GM12875 (cell line): Measurements from ENCODE around the gene OR10A5.
"Not testable (repeated sequence)": the region's sequence is repeated elsewhere in the genome, so short reads cannot be mapped to it uniquely, and the experiment has no call there.

Experiments
- H3K4me3 ChIP-seq: one replicate; pipeline ENCODE4 v1.5.1; 2011; ENCODE audit warnings: low read depth, low read length, control low read depth
- TF ChIP-seq, protein P1 (sequence below): IDR thresholded peaks from 2 replicates; pipeline ENCODE4 v1.5.1; 2011; ENCODE audit warnings: low read depth, mild to moderate bottlenecking, control low read depth, inconsistent platforms, low read length, moderate library complexity, borderline replicate concordance; ENCODE audit not compliant: insufficient read depth

OR10A5 gene

DNA sequence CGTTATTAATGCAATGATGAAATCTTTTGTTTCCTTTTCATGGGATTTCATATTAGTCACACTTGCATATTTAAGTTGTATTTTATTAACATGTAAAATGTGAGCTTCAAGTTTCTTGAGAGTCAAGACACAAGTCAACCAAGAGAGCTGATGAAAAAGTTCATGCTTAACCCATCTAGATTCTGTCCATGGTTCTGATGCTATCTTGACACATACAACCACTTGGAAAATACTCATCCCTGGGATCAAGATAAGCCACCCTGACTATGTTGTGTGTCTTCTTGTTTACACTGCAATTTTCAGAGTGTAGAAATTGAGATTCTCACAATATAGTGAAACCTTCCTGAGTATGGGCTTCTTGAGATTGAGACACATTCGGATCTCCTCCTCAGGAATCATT, 30.3 kb downstream of the OR10A5 start:
- TF ChIP-seq, protein P1, sequence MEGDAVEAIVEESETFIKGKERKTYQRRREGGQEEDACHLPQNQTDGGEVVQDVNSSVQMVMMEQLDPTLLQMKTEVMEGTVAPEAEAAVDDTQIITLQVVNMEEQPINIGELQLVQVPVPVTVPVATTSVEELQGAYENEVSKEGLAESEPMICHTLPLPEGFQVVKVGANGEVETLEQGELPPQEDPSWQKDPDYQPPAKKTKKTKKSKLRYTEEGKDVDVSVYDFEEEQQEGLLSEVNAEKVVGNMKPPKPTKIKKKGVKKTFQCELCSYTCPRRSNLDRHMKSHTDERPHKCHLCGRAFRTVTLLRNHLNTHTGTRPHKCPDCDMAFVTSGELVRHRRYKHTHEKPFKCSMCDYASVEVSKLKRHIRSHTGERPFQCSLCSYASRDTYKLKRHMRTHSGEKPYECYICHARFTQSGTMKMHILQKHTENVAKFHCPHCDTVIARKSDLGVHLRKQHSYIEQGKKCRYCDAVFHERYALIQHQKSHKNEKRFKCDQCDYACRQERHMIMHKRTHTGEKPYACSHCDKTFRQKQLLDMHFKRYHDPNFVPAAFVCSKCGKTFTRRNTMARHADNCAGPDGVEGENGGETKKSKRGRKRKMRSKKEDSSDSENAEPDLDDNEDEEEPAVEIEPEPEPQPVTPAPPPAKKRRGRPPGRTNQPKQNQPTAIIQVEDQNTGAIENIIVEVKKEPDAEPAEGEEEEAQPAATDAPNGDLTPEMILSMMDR, result no peak

GRCh38 chr11:6876325-6876724, 30.8 kb downstream of the OR10A5 start, which contains the start of gene OR10A4:
Gene OR10A4 (plus strand): TSS chr11:6876625. CDS start chr11:6876648, 23 bp downstream.
- TF ChIP-seq, protein P1, result no peak
- H3K4me3 ChIP-seq, result no peak within 1 kb of the TSS

More for the DNA sequence above, 30.3 kb downstream of the OR10A5 start:
- no peak overlapping the region for H3K4me3 ChIP-seq

DNA sequence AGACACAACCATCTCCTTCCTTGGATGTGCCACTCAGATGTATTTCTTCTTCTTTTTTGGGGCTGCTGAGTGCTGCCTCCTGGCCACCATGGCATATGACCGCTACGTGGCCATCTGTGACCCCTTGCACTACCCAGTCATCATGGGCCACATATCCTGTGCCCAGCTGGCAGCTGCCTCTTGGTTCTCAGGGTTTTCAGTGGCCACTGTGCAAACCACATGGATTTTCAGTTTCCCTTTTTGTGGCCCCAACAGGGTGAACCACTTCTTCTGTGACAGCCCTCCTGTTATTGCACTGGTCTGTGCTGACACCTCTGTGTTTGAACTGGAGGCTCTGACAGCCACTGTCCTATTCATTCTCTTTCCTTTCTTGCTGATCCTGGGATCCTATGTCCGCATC, 31.4 kb downstream of the OR10A5 start:
- no peak overlapping the region for H3K4me3 ChIP-seq
- TF ChIP-seq, protein P1, result no peak

GRCh38 chr11:6882751-6883150, 37.3 kb downstream of the OR10A5 start:
- TF ChIP-seq, protein P1, result no peak
- no peak overlapping the region for H3K4me3 ChIP-seq

DNA sequence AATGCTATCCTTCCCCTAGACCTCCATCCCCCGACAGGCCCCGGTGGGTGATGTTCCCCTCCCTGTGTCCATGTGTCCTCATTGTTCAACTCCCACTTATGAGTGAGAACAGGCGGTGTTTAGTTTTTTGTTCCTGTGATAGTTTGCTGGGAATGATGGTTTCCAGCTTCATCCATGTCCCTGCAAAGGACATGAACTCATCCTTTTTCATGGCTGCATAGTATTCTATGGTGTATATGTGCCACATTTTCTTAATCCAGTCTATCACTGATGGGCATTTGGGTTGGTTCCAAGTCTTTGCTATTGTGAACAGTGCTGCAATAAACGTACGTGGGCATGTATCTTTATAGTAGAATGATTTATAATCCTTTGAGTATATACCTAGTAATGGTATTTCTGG, 42.2 kb downstream of the OR10A5 start:
- H3K4me3 ChIP-seq, result not testable (repeated sequence)

DNA sequence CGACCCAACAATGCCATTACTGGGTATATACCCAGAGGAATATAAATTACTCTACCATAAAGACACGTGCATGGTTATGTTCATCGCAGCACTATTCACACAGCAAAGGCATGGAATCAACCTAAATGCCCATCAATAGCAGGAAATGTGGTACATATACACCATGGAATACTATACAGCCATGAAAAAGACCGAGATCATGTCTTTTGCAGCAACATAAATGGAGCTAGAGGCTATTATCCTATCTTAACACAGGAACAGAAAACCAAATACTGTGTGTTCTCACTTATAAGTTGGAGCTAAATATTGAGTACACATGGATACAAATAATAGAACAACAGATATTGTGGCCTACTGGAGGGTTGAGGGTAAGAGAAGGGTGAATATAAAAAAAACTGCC, 43.3 kb downstream of the OR10A5 start:
- no peak overlapping the region for H3K4me3 ChIP-seq
- TF ChIP-seq, protein P1, result no peak

GRCh38 chr11:6889835-6890234, 44.4 kb downstream of the OR10A5 start:
- TF ChIP-seq, protein P1, result no peak

GRCh38 chr11:6892400-6892799, 46.9 kb downstream of the OR10A5 start, which contains the start of gene OR2D2:
Gene OR2D2 (minus strand): TSS chr11:6892500. CDS start chr11:6892500, 0 bp downstream.
- TF ChIP-seq, protein P1, result no peak

More at GRCh38 chr11:6889835-6890234, 44.4 kb downstream of the OR10A5 start:
- H3K4me3 ChIP-seq, result no peak overlapping the region

More at GRCh38 chr11:6892400-6892799, 46.9 kb downstream of the OR10A5 start, which contains the start of gene OR2D2:
- H3K4me3 ChIP-seq, result no peak within 1 kb of the TSS
